Measurements from ENCODE around the gene PRAME.

GRCh38 chr22:22583030-22583429 is 24.0 kb upstream of the PRAME start:
- TF ChIP-seq, protein P1, sequence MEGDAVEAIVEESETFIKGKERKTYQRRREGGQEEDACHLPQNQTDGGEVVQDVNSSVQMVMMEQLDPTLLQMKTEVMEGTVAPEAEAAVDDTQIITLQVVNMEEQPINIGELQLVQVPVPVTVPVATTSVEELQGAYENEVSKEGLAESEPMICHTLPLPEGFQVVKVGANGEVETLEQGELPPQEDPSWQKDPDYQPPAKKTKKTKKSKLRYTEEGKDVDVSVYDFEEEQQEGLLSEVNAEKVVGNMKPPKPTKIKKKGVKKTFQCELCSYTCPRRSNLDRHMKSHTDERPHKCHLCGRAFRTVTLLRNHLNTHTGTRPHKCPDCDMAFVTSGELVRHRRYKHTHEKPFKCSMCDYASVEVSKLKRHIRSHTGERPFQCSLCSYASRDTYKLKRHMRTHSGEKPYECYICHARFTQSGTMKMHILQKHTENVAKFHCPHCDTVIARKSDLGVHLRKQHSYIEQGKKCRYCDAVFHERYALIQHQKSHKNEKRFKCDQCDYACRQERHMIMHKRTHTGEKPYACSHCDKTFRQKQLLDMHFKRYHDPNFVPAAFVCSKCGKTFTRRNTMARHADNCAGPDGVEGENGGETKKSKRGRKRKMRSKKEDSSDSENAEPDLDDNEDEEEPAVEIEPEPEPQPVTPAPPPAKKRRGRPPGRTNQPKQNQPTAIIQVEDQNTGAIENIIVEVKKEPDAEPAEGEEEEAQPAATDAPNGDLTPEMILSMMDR (IDR thresholded peaks at IDR 0.05), result no peak
- no peak for TF ChIP-seq POLR2A (IDR thresholded peaks at IDR 0.05)

Measured in heart left ventricle (tissue), 13 donors.